Endothelial cell of umbilical vein (primary cell): ENCODE results near the gene ZNF804B. TPM values are rescaled to one million over a fixed set of nuclear protein-coding genes. Genes with fewer than 3 reads are reported as not detected.

Source experiments
- BruUV-seq: library from RNA; stranded (reverse); fragments of 400-500 nt; replicated peaks from 2 replicates; lab custom pipeline; 2021; lab: Mats Ljungman, UMichigan
- CTCF ChIA-PET: fragments of 300-600, 350-600 bp; sonication (Branson Sonifier 250); formaldehyde crosslinking; loops from one replicate; lab custom pipeline; 2021; ENCODE audit warnings: antibody characterized with exemption, inconsistent platforms; lab: Charles Lee
- POLR2A ChIA-PET: fragments of 300-600, 350-600 bp; sonication (Branson Sonifier 250); formaldehyde crosslinking; loops from one replicate; lab custom pipeline; 2021; ENCODE audit warnings: antibody characterized with exemption, inconsistent platforms; lab: Charles Lee
- DNase-seq: peaks from one replicate; pipeline ENCODE4 v3.0.0-alpha.2; 2011; ENCODE audit warnings: low read depth, low spot score
- FAIRE-seq: peaks from 2 replicates; lab custom pipeline; 2011; peaks lifted over from hg19 to GRCh38; lab: Jason Lieb, UNC
- H2AFZ ChIP-seq: 2 replicates; pipeline ENCODE4 v1.6.0; 2012; ENCODE audit warnings: low read depth, low read length, control low read depth, inconsistent platforms
- H3K27ac ChIP-seq: 2 replicates; pipeline ENCODE4 v1.5.1; 2011; ENCODE audit warnings: low read depth, mild to moderate bottlenecking, control low read depth, low read length, moderate library complexity; ENCODE audit not compliant: insufficient read depth
- H3K27me3 ChIP-seq, 2 experiments: 2 replicates each; pipeline versions ENCODE4 v1.6.0 to v1.6.1; 2011; ENCODE audit warnings: low read length in 2 of 2, mixed read lengths in 1 of 2; ENCODE audit not compliant: control insufficient read depth in 2 of 2, insufficient read depth in 2 of 2
- H3K36me3 ChIP-seq, 2 experiments: 2 replicates in 1 of 2; 3 replicates in 1 of 2; pipeline ENCODE4 v1.5.1; 2011; ENCODE audit warnings: low read length in 2 of 2, mild to moderate bottlenecking in 1 of 2, moderate library complexity in 1 of 2; ENCODE audit not compliant: control insufficient read depth in 2 of 2, insufficient read depth in 2 of 2; ENCODE audit errors: extremely low read depth in 1 of 2
- H3K4me1 ChIP-seq: 3 replicates; pipeline ENCODE4 v1.5.1; 2011; ENCODE audit warnings: mild to moderate bottlenecking, low read length; ENCODE audit not compliant: control insufficient read depth, insufficient read depth; ENCODE audit errors: extremely low read depth
- H3K4me2 ChIP-seq: 2 replicates; pipeline ENCODE4 v1.6.1; 2011; ENCODE audit warnings: low read length, control low read depth, mixed read lengths; ENCODE audit not compliant: insufficient read depth
- H3K4me3 ChIP-seq, 3 experiments: fragments of 200-600 bp in 1 of 3; sonication (generic), shearing (Covaris generic) in 1 of 3; replicated peaks in 1 of 3; 2 replicates each; pipeline ENCODE4 v1.5.1; 2011 to 2016; ENCODE audit warnings: control low read depth in 3 of 3, low read length in 3 of 3, mild to moderate bottlenecking in 2 of 3, inconsistent platforms in 1 of 3, low read depth in 1 of 3, moderate library complexity in 1 of 3; ENCODE audit not compliant: insufficient read depth in 1 of 3
- H3K79me2 ChIP-seq: 2 replicates; pipeline ENCODE4 v1.6.0; 2012; ENCODE audit warnings: low read length, inconsistent platforms; ENCODE audit not compliant: control insufficient read depth, insufficient read depth
- H3K9ac ChIP-seq: replicated peaks from 2 replicates; pipeline ENCODE3; 2011; ENCODE audit warnings: low read length, control low read depth; ENCODE audit not compliant: insufficient read depth; ENCODE audit errors: extremely low read depth
- H3K9me1 ChIP-seq: replicated peaks from 3 replicates; pipeline ENCODE4 v1.6.0; 2011; ENCODE audit warnings: mild to moderate bottlenecking, low read length; ENCODE audit not compliant: control insufficient read depth, insufficient read depth; ENCODE audit errors: extremely low read depth
- H3K9me3 ChIP-seq: replicated peaks from 2 replicates; pipeline ENCODE4 v1.5.1; 2012; ENCODE audit warnings: low read length, inconsistent platforms; ENCODE audit not compliant: control insufficient read depth, insufficient read depth
- H4K20me1 ChIP-seq: replicated peaks from 2 replicates; pipeline ENCODE3; 2011; ENCODE audit warnings: mild to moderate bottlenecking, low read length; ENCODE audit not compliant: control insufficient read depth, insufficient read depth; ENCODE audit errors: extremely low read depth
- CTCF ChIP-seq, 2 donors: IDR thresholded peaks; 1 replicate in 1 of 2; 2 replicates in 1 of 2; pipeline ENCODE4 v1.5.1; 2011; ENCODE audit warnings: low read length in 2 of 2, mild to moderate bottlenecking in 2 of 2, moderate library complexity in 2 of 2, control low read depth in 1 of 2, inconsistent platforms in 1 of 2, low read depth in 1 of 2; ENCODE audit not compliant: insufficient read depth in 1 of 2; ENCODE audit errors: extremely low read depth in 1 of 2
- EZH2 ChIP-seq: IDR thresholded peaks from 2 replicates; pipeline ENCODE4 v1.6.1; 2012; ENCODE audit warnings: borderline replicate concordance, low read depth, mild to moderate bottlenecking, moderate library complexity, low read length, inconsistent platforms; ENCODE audit not compliant: severe bottlenecking
- FOS ChIP-seq: IDR thresholded peaks from 2 replicates; pipeline ENCODE4 v1.6.1; 2011; ENCODE audit warnings: mild to moderate bottlenecking, low read length, moderate library complexity, borderline replicate concordance; ENCODE audit not compliant: insufficient read depth
- GATA2 ChIP-seq: IDR thresholded peaks from 2 replicates; pipeline ENCODE4 v1.7.0; 2011; ENCODE audit warnings: low read depth, mild to moderate bottlenecking, moderate library complexity, mixed read lengths, low read length; ENCODE audit not compliant: insufficient read length, insufficient read depth
- JUN ChIP-seq: IDR thresholded peaks from 2 replicates; pipeline ENCODE4 v1.6.1; 2011; ENCODE audit warnings: borderline replicate concordance, low read depth; ENCODE audit not compliant: insufficient read length, insufficient read depth
- MAX ChIP-seq: IDR thresholded peaks from 2 replicates; pipeline ENCODE4 v1.6.1; 2011; ENCODE audit not compliant: insufficient read depth, insufficient read length
- MYC ChIP-seq: IDR thresholded peaks from one replicate; pipeline ENCODE4 v1.6.1; 2011; ENCODE audit warnings: mild to moderate bottlenecking, low read depth, low read length
- POLR2A ChIP-seq: IDR thresholded peaks from 2 replicates; pipeline ENCODE4 v1.6.1; 2012; ENCODE audit warnings: low read depth, mild to moderate bottlenecking, control low read depth, low read length
- POLR2AphosphoS5 ChIP-seq: IDR thresholded peaks from 2 replicates; pipeline ENCODE4 v1.6.1; 2012; ENCODE audit warnings: low read depth, mild to moderate bottlenecking, control low read depth, low read length, moderate library complexity; ENCODE audit not compliant: insufficient read depth
- dilution Hi-C: fragments of 300-500 bp; cut with MboI; formaldehyde crosslinking; loops from one replicate; pipeline ENCODE4 v1.15.0; 2019; ENCODE audit warnings: low sequenced_read_pairs; ENCODE audit not compliant: extremely low pct_ligation_motif_present
- intact Hi-C: fragments of 100-400 bp; cut with micrococcal nuclease; formaldehyde crosslinking; loops from one replicate; pipeline ENCODE4 v1.10.0; 2022
- polyA plus RNA-seq, 4 experiments: library from polyadenylated mRNA; depleted of rRNA in 3 of 4; stranded (reverse) in 3 of 4; unstranded in 1 of 4; fragments of >200 nt; gene quantifications; 2 replicates each; pipeline versions ENCODE4 v1.2.1 to v1.2.3, GENCODE V29; 2011 to 2012; ENCODE audit warnings: missing spikeins in 1 of 4
- total RNA-seq: library from RNA; stranded (reverse); gene quantifications from 2 replicates; pipeline ENCODE4 v1.2.3, GENCODE V29; 2021

Gene ZNF804B
- total and polyA plus RNA-seq, 2 donors (not counting 3 experiments of a cell fraction or from before 2014, with no cell fraction given) = not detected

- TF ChIP-seq POLR2A = no peak
- no peak for TF ChIP-seq FOS
- TF ChIP-seq MAX = no peak
- TF ChIP-seq EZH2 = no peak
- TF ChIP-seq CTCF (IDR thresholded peaks at IDR 0.05; ENCODE audit: extremely low read depth in 1 of 2, insufficient read depth in 1 of 2, low read depth in 1 of 2, low read length in 2 of 2) = no peak
- H3K9me3 ChIP-seq = no peaks in the 10 kb centered on the region
- H2AFZ ChIP-seq = no peak overlapping the region
- CTCF ChIA-PET = no interaction called here
- no peak overlapping the region for H3K9ac ChIP-seq
- DNase-seq (no peak), FAIRE-seq (no peak)
- intact Hi-C loops = no loop called here
- dilution Hi-C loops = no loop called here
- no peaks in the 10 kb centered on the region for H3K79me2 ChIP-seq
- H3K27me3 ChIP-seq = no peaks in the 10 kb centered on the region
- no peaks in the 10 kb centered on the region for H3K4me1 ChIP-seq
- H3K27ac ChIP-seq = no peak overlapping the region
- H3K4me3 ChIP-seq = no peak overlapping the region
- BruUV-seq = no TSS peak
- H3K9me1 ChIP-seq = no peaks in the 10 kb centered on the region
- H3K4me2 ChIP-seq = no peak overlapping the region
- POLR2A ChIA-PET = no interaction called here
- no peaks in the 10 kb centered on the region for H4K20me1 ChIP-seq
- no peaks in the 10 kb centered on the region for H3K36me3 ChIP-seq
Observed at GRCh38 chr7:88881136-88881535, 121.6 kb downstream of the ZNF804B start.

- POLR2A ChIA-PET = no interaction called here
Observed at GRCh38 chr7:88885131-88885530, 125.6 kb downstream of the ZNF804B start.

More at GRCh38 chr7:88885131-88885530, 125.6 kb downstream of the ZNF804B start:
- DNase-seq (no peak), FAIRE-seq (no peak)
- no peaks in the 10 kb centered on the region for H3K9me3 ChIP-seq
- intact Hi-C loops = no loop called here
- no peak overlapping the region for H3K4me3 ChIP-seq
- dilution Hi-C loops = no loop called here
- H2AFZ ChIP-seq = no peak overlapping the region
- CTCF ChIA-PET = no interaction called here
- no peaks in the 10 kb centered on the region for H3K9me1 ChIP-seq
- no TSS peak for BruUV-seq
- no peaks in the 10 kb centered on the region for H3K79me2 ChIP-seq
- H3K27me3 ChIP-seq = no peaks in the 10 kb centered on the region
- no peaks in the 10 kb centered on the region for H3K36me3 ChIP-seq
- no peaks in the 10 kb centered on the region for H3K4me1 ChIP-seq
- no peak overlapping the region for H3K27ac ChIP-seq
- no peak overlapping the region for H3K9ac ChIP-seq
- H4K20me1 ChIP-seq = no peaks in the 10 kb centered on the region
- H3K4me2 ChIP-seq = no peak overlapping the region
- TF ChIP-seq EZH2 = no peak
- TF ChIP-seq MYC = no peak
- no peak for TF ChIP-seq POLR2A
- no peak for TF ChIP-seq JUN
- TF ChIP-seq MAX = no peak
- no peak for TF ChIP-seq CTCF (IDR thresholded peaks at IDR 0.05; ENCODE audit: extremely low read depth in 1 of 2, insufficient read depth in 1 of 2, low read depth in 1 of 2, low read length in 2 of 2)
- TF ChIP-seq GATA2 = no peak
- no peak for TF ChIP-seq POLR2AphosphoS5
- TF ChIP-seq FOS = no peak
